Activated CD8-positive, alpha-beta T cell treated with anti-CD3 and anti-CD28 coated beads for 36 hours (primary cell): ENCODE results near the gene NHS. TPM values are rescaled to one million over a fixed set of nuclear protein-coding genes. Genes with fewer than 3 reads are reported as not detected.
"Not testable (repeated sequence)": the region's sequence is repeated elsewhere in the genome, so short reads cannot be mapped to it uniquely, and the experiment has no call there.

ENCODE experiments used
- ATAC-seq: fragments of 200-7000 bp; cut with Tn5 transposase; one replicate; pipeline ENCODE4 v1.10.0; 2021; ENCODE audit warnings: mild to moderate bottlenecking, moderate library complexity
- CTCF ChIA-PET: fragments of 350-600 bp; sonication (Branson Sonifier 250); formaldehyde crosslinking; loops from one replicate; lab custom pipeline; 2021; ENCODE audit warnings: antibody characterized with exemption; lab: Charles Lee
- POLR2A ChIA-PET: fragments of 350-600 bp; sonication (Branson Sonifier 250); formaldehyde crosslinking; loops from one replicate; lab custom pipeline; 2021; ENCODE audit warnings: antibody characterized with exemption; lab: Charles Lee
- DNase-seq: peaks from one replicate; pipeline ENCODE4 v3.0.0-alpha.2; 2020
- H3K27ac Mint-ChIP-seq: one replicate; pipeline ENCODE4 v1.8.0; 2021; ENCODE audit warnings: mild to moderate bottlenecking, mixed read lengths
- H3K27me3 Mint-ChIP-seq: one replicate; pipeline ENCODE4 v1.8.0; 2021; ENCODE audit warnings: mixed read lengths
- H3K36me3 Mint-ChIP-seq: one replicate; pipeline ENCODE4 v1.8.0; 2021; ENCODE audit warnings: low read depth, mixed read lengths
- H3K4me1 Mint-ChIP-seq: one replicate; pipeline ENCODE4 v1.8.0; 2021; ENCODE audit warnings: low read depth, mixed read lengths
- H3K4me3 Mint-ChIP-seq: one replicate; pipeline ENCODE4 v1.8.0; 2021; ENCODE audit warnings: mild to moderate bottlenecking, moderate library complexity, mixed read lengths
- H3K9me3 Mint-ChIP-seq: one replicate; pipeline ENCODE4 v1.8.0; 2021; ENCODE audit warnings: mixed read lengths
- intact Hi-C: fragments of 100-400 bp; cut with micrococcal nuclease; formaldehyde crosslinking; loops from one replicate; pipeline ENCODE4 v1.10.0; 2022
- total RNA-seq, 2 experiments: library from RNA; stranded (reverse); gene quantifications; one replicate each; pipeline ENCODE4 v1.2.3, GENCODE V29; 2021
- TF ChIP-seq, protein P1 (sequence below): fragments of 200-600 bp; IDR thresholded peaks from one replicate; pipeline ENCODE4 v1.8.0; 2022; ENCODE audit warnings: antibody characterized with exemption, mild to moderate bottlenecking

NHS gene
- total RNA-seq, 2 experiments from 2014 or later, result 6.9 to 7.3 TPM

DNA sequence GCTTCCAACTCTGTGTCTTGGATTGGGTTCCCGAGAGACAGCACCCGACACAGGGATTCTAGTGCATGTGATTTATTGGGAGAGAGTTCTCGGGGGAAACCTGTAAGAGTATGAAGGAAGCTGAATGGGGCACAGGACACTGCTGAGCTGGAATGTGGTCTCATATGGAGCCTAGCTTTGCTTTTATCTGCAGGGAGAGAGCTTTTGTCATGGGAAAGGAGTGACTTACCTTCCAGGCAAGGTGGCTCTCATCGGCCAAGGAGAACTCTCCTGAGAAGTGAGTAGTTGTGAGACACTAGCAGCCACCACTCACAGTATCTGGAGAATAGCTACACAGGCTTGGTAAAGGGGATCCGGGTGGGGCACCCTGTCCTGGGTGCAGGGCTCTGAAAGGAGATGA lies 124.5 kb downstream of the NHS start:
- Mint-ChIP-seq H3K4me1 (no peaks in the 10 kb centered on the region), H3K27ac (no peak overlapping the region), H3K27me3 (peaks cover 6% of the 10 kb centered on the region), H3K9me3 (no peaks in the 10 kb centered on the region), H3K4me3 (no peak overlapping the region), H3K36me3 (no peaks in the 10 kb centered on the region)
- DNase-seq, result no peak
- intact Hi-C loops, result no loop called here
- POLR2A ChIA-PET, result no interaction called here
- CTCF ChIA-PET, result no interaction called here
- TF ChIP-seq, protein P1, sequence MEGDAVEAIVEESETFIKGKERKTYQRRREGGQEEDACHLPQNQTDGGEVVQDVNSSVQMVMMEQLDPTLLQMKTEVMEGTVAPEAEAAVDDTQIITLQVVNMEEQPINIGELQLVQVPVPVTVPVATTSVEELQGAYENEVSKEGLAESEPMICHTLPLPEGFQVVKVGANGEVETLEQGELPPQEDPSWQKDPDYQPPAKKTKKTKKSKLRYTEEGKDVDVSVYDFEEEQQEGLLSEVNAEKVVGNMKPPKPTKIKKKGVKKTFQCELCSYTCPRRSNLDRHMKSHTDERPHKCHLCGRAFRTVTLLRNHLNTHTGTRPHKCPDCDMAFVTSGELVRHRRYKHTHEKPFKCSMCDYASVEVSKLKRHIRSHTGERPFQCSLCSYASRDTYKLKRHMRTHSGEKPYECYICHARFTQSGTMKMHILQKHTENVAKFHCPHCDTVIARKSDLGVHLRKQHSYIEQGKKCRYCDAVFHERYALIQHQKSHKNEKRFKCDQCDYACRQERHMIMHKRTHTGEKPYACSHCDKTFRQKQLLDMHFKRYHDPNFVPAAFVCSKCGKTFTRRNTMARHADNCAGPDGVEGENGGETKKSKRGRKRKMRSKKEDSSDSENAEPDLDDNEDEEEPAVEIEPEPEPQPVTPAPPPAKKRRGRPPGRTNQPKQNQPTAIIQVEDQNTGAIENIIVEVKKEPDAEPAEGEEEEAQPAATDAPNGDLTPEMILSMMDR, result no peak
- no peak for ATAC-seq

GRCh38 chrX:17500145-17500579 lies 125.2 kb downstream of the NHS start:
- H3K27me3 Mint-ChIP-seq, result peaks cover 6% of the 10 kb centered on the region
- H3K27ac Mint-ChIP-seq, result no peak overlapping the region
- DNase-seq (no peak), ATAC-seq (no peak)
- TF ChIP-seq, protein P1, result no peak
- no peak overlapping the region for H3K4me3 Mint-ChIP-seq
- intact Hi-C loops, result no loop called here
- no peaks in the 10 kb centered on the region for H3K4me1 Mint-ChIP-seq
- CTCF ChIA-PET, result no interaction called here
- H3K36me3 Mint-ChIP-seq, result no peaks in the 10 kb centered on the region
- no peaks in the 10 kb centered on the region for H3K9me3 Mint-ChIP-seq
- POLR2A ChIA-PET, result no interaction called here

- DNase-seq, result no peak
- intact Hi-C loops, result no loop called here
- Mint-ChIP-seq H3K9me3 (no peaks in the 10 kb centered on the region), H3K27me3 (peaks cover 6% of the 10 kb centered on the region), H3K27ac (no peak overlapping the region), H3K4me3 (no peak overlapping the region), H3K4me1 (no peaks in the 10 kb centered on the region), H3K36me3 (no peaks in the 10 kb centered on the region)
- TF ChIP-seq, protein P1, result no peak
- POLR2A ChIA-PET, result no interaction called here
- CTCF ChIA-PET, result no interaction called here
- ATAC-seq, result no peak
Measured at GRCh38 chrX:17501746-17502145, 126.7 kb downstream of the NHS start.

- ATAC-seq, H3K4me3 Mint-ChIP-seq, DNase-seq, intact Hi-C loops, H3K27ac Mint-ChIP-seq, H3K27me3 Mint-ChIP-seq, H3K9me3 Mint-ChIP-seq, POLR2A ChIA-PET, H3K36me3 Mint-ChIP-seq, H3K4me1 Mint-ChIP-seq, CTCF ChIA-PET: not testable (repeated sequence)
Measured at GRCh38 chrX:17506352-17506751, 131.4 kb downstream of the NHS start.

DNA sequence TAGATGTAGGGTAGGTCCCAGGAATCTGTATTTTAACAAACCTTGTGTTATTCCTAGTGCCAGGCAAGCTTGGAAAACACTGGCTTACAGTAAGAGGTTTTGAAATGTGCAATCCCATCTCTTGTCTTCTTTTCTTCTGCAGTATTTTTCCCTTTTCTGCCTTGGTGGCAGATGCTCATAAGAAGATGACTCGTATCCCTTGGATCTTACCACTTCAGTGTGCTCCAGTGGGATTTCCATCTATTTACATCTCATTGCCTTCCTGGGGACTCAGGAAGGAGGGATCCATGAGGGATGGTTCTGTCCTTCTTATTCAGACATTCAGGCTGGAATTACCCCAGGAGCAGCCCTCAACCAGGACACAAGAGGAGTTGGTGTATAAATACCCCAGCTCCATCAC lies 136.6 kb downstream of the NHS start:
- Mint-ChIP-seq H3K27me3 (peaks cover 1% of the 10 kb centered on the region), H3K4me3 (no peak overlapping the region), H3K9me3 (no peaks in the 10 kb centered on the region), H3K4me1 (no peaks in the 10 kb centered on the region), H3K27ac (no peak overlapping the region), H3K36me3 (no peaks in the 10 kb centered on the region)
- POLR2A ChIA-PET, result no interaction called here
- CTCF ChIA-PET, result interaction anchor here (1.2 kb wide), 1 partner anchor 177 kb away, joined by 3 read pairs; no protein-coding TSS in a partner anchor
- ATAC-seq, result no peak
- intact Hi-C loops, result no loop called here
- DNase-seq, result no peak
- TF ChIP-seq, protein P1, result no peak

DNA sequence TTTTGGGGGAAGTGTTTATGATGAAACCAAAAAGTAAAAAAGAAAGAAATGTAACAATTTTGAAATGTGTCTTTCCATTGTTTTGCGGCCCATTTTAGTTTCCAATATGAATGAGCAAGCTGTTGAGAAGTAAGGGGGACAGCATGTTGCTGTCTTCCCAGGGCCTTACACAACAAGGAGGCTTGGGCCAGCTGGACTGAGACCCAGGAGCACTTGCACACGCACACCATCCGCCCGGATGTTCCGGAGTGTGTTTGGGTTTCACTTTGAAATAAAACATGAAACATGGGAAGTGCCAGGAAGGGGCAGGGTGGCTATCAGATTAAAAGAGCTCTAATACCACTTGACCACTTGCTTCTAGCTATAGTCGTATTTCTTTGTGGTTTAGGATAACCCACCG lies 144.4 kb downstream of the NHS start:
- Mint-ChIP-seq H3K4me1 (no peaks in the 10 kb centered on the region), H3K27me3 (no peaks in the 10 kb centered on the region), H3K9me3 (peaks cover 2% of the 10 kb centered on the region), H3K36me3 (no peaks in the 10 kb centered on the region), H3K27ac (no peak overlapping the region), H3K4me3 (no peak overlapping the region)
- DNase-seq (no peak), ATAC-seq (no peak)
- ChIA-PET CTCF (no interaction called here), POLR2A (no interaction called here)
- intact Hi-C loops, result no loop called here
- TF ChIP-seq, protein P1, result no peak
